A673 (cell line): ENCODE results near the gene SEC22C. TPM values are rescaled to one million over a fixed set of nuclear protein-coding genes. Genes with fewer than 3 reads are reported as not detected.

Source experiments
- BruUV-seq: library from RNA; stranded (reverse); fragments of 400-500 nt; replicated peaks from 2 replicates; lab custom pipeline; 2021; lab: Mats Ljungman, UMichigan
- CTCF ChIA-PET: fragments of 300-600 bp; sonication (Branson Sonifier 250); formaldehyde crosslinking; loops from one replicate; lab custom pipeline; 2022; ENCODE audit warnings: antibody characterized with exemption; lab: Charles Lee
- POLR2A ChIA-PET: fragments of 300-600 bp; sonication (Branson Sonifier 250); formaldehyde crosslinking; loops from one replicate; lab custom pipeline; 2022; ENCODE audit warnings: antibody characterized with exemption; ENCODE audit not compliant: low non-redundant PET; lab: Charles Lee
- DNase-seq: peaks from one replicate; pipeline ENCODE4 v3.0.0-alpha.2; 2015; ENCODE audit warnings: low spot score
- H3K27ac ChIP-seq: fragments of 200-600 bp; sonication (generic); 2 replicates; pipeline ENCODE4 v1.5.1; 2016; ENCODE audit warnings: mixed run types, low read depth, mild to moderate bottlenecking, mixed read lengths, antibody characterized with exemption, low read length; ENCODE audit not compliant: poor library complexity, severe bottlenecking
- H3K27me3 ChIP-seq: fragments of 200-600 bp; sonication (generic); replicated peaks from 2 replicates; pipeline ENCODE4 v1.6.1; 2017; ENCODE audit warnings: mixed run types, low read depth, mild to moderate bottlenecking, mixed read lengths, antibody characterized with exemption, low read length; ENCODE audit not compliant: insufficient read depth, poor library complexity
- H3K36me3 ChIP-seq: fragments of 200-600 bp; sonication (generic); 2 replicates; pipeline ENCODE4 v1.6.1; 2016; ENCODE audit warnings: mixed run types, mild to moderate bottlenecking, mixed read lengths, antibody characterized with exemption, low read length; ENCODE audit not compliant: insufficient read depth, poor library complexity, severe bottlenecking
- H3K4me1 ChIP-seq: fragments of 200-600 bp; sonication (generic); 2 replicates; pipeline ENCODE4 v1.6.1; 2017; ENCODE audit warnings: mixed run types, mild to moderate bottlenecking, mixed read lengths, antibody characterized with exemption, low read length; ENCODE audit not compliant: insufficient read depth, poor library complexity, severe bottlenecking
- H3K4me3 ChIP-seq: fragments of 200-600 bp; sonication (generic); 2 replicates; pipeline ENCODE4 v1.5.1; 2016; ENCODE audit warnings: low read depth, mixed run types, mild to moderate bottlenecking, mixed read lengths, low read length; ENCODE audit not compliant: poor library complexity, severe bottlenecking
- H3K9me3 ChIP-seq: fragments of 200-600 bp; sonication (generic); 2 replicates; pipeline ENCODE4 v1.6.1; 2016; ENCODE audit warnings: mixed run types, low read depth, mild to moderate bottlenecking, mixed read lengths, antibody characterized with exemption, low read length; ENCODE audit not compliant: poor library complexity, severe bottlenecking
- CTCF ChIP-seq: fragments of 300-800, 200-600 bp; sonication (generic); conservative IDR thresholded peaks from 2 replicates; pipeline ENCODE4 v1.5.1; 2017; ENCODE audit warnings: low read depth, mild to moderate bottlenecking, antibody characterized with exemption, low read length, moderate library complexity, mixed read lengths
- EZH2 ChIP-seq: fragments of 200-600 bp; sonication (generic); IDR thresholded peaks from 2 replicates; pipeline ENCODE4 v1.6.1; 2017; ENCODE audit warnings: borderline replicate concordance, low read depth, mild to moderate bottlenecking, mixed read lengths, antibody characterized with exemption, low read length; ENCODE audit not compliant: poor library complexity, severe bottlenecking
- intact Hi-C: fragments of 100-400 bp; cut with micrococcal nuclease; formaldehyde crosslinking; loops from one replicate; pipeline ENCODE4 v1.10.0; 2022; ENCODE audit not compliant: unreplicated experiment
- total RNA-seq: library from RNA; stranded (reverse); gene quantifications from 2 replicates; pipeline ENCODE4 v1.2.3, GENCODE V29; 2021

SEC22C gene
- total RNA-seq, 1 experiment from 2014 or later: 28.9 TPM

GRCh38 chr3:42514876-42515275, 66.9 kb downstream of the SEC22C start:
- no TSS peak for BruUV-seq
- no peaks in the 10 kb centered on the region for H3K4me1 ChIP-seq
- H3K27ac ChIP-seq: no peak overlapping the region
- no peak for DNase-seq
- intact Hi-C loops: no loop called here
- ChIA-PET CTCF (no interaction called here), POLR2A (no interaction called here)
- H3K4me3 ChIP-seq: no peak overlapping the region
- H3K9me3 ChIP-seq: no peaks in the 10 kb centered on the region
- no peaks in the 10 kb centered on the region for H3K36me3 ChIP-seq
- H3K27me3 ChIP-seq: no peaks in the 10 kb centered on the region
- TF ChIP-seq CTCF (no peak), EZH2 (no peak)

- no peaks in the 10 kb centered on the region for H3K36me3 ChIP-seq
- BruUV-seq: no TSS peak
- TF ChIP-seq CTCF: no peak
- no peak for TF ChIP-seq EZH2
- no peaks in the 10 kb centered on the region for H3K27me3 ChIP-seq
- no peak overlapping the region for H3K4me3 ChIP-seq
- intact Hi-C loops: no loop called here
- no peak for DNase-seq
- no peaks in the 10 kb centered on the region for H3K4me1 ChIP-seq
- ChIA-PET POLR2A (no interaction called here), CTCF (no interaction called here)
- no peak overlapping the region for H3K27ac ChIP-seq
- no peaks in the 10 kb centered on the region for H3K9me3 ChIP-seq
Measured at GRCh38 chr3:42513521-42513920, 68.2 kb downstream of the SEC22C start.

GRCh38 chr3:42513121-42513520, 68.6 kb downstream of the SEC22C start:
- Histone ChIP-seq H3K4me3 (no peak overlapping the region), H3K27ac (no peak overlapping the region), H3K36me3 (no peaks in the 10 kb centered on the region), H3K27me3 (no peaks in the 10 kb centered on the region), H3K9me3 (no peaks in the 10 kb centered on the region), H3K4me1 (no peaks in the 10 kb centered on the region)
- ChIA-PET CTCF (no interaction called here), POLR2A (no interaction called here)
- no TSS peak for BruUV-seq
- DNase-seq: no peak
- intact Hi-C loops: no loop called here
- TF ChIP-seq CTCF (no peak), EZH2 (no peak)
